Uterus (tissue), 4 donors: ENCODE measurements around the gene IGF2BP1. TPM values are rescaled to one million over a fixed set of nuclear protein-coding genes. Genes with fewer than 3 reads are reported as not detected.

ENCODE experiments used
- DNase-seq, 2 donors: peaks; one replicate each; pipeline ENCODE4 v3.0.0-alpha.2; 2019 to 2020
- H3K27ac ChIP-seq, 2 donors: fragments of 200-600 bp; sonication (generic); 1 replicate in 1 of 2; 2 replicates in 1 of 2; pipeline ENCODE4 v1.5.1; 2016 to 2018
- H3K27me3 ChIP-seq, 2 donors: fragments of 200-600 bp; sonication (generic); one replicate each; pipeline ENCODE4 v1.5.1; 2018 to 2019; ENCODE audit warnings: control low read depth in 1 of 2
- H3K36me3 ChIP-seq, 2 donors: fragments of 200-600 bp; sonication (generic); one replicate each; pipeline ENCODE4 v1.5.1; 2019; ENCODE audit warnings: control low read depth in 1 of 2
- H3K4me1 ChIP-seq, 2 donors: fragments of 200-600 bp; sonication (generic); one replicate each; pipeline ENCODE4 v1.5.1; 2018 to 2019; ENCODE audit warnings: control low read depth in 1 of 2
- H3K4me3 ChIP-seq, 2 donors: fragments of 200-600 bp; sonication (generic); 1 replicate in 1 of 2; 2 replicates in 1 of 2; pipeline ENCODE4 v1.5.1; 2018 to 2019; ENCODE audit warnings: mild to moderate bottlenecking in 1 of 2
- H3K9me3 ChIP-seq, 2 donors: fragments of 200-600 bp; sonication (generic); one replicate each; pipeline ENCODE4 v1.5.1; 2019; ENCODE audit warnings: control low read depth in 1 of 2
- POLR2A ChIP-seq, 2 donors: fragments of 450-650 bp; IDR thresholded peaks; one replicate each; pipeline ENCODE4 v1.6.1; 2016; ENCODE audit warnings: antibody characterized with exemption in 2 of 2, mild to moderate bottlenecking in 1 of 2, moderate library complexity in 1 of 2
- intact Hi-C: fragments of 100-400 bp; cut with DNase I; formaldehyde crosslinking; loops from one replicate; pipeline ENCODE4 v1.15.1; 2023; ENCODE audit warnings: low total_unique reads
- total RNA-seq, 4 donors: library from RNA; depleted of rRNA in 3 of 4; stranded (reverse); fragments of >200 nt in 3 of 4; gene quantifications; one replicate each; pipeline versions ENCODE4 v1.1.0 to v1.2.4, GENCODE V29; 2014 to 2023
- TF ChIP-seq, protein P1 (sequence below), 4 experiments: fragments of 200-600 bp in 2 of 4; fragments of 450-650 bp in 2 of 4; sonication (generic) in 2 of 4; IDR thresholded peaks; one replicate each; pipeline ENCODE4 v1.5.1; 2016 to 2019; ENCODE audit warnings: antibody characterized with exemption in 4 of 4, mild to moderate bottlenecking in 2 of 4, moderate library complexity in 1 of 4
- donor health status: DM: yes; HTN: yes; CAD: no.

Gene IGF2BP1
- total RNA-seq, 4 donors from 2014 or later: under 0.01 to 1.8 TPM; not detected in 2

DNA sequence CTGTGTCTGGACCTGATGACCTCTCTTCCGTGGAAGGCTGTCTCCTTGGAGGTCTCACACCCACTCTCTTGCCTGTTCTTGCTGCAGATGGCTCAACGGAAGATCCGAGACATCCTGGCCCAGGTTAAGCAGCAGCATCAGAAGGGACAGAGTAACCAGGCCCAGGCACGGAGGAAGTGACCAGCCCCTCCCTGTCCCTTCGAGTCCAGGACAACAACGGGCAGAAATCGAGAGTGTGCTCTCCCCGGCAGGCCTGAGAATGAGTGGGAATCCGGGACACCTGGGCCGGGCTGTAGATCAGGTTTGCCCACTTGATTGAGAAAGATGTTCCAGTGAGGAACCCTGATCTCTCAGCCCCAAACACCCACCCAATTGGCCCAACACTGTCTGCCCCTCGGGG, 52.1 kb downstream of the IGF2BP1 start:
- Histone ChIP-seq H3K4me3 (no peak overlapping the region), H3K4me1 (no peaks in the 10 kb centered on the region), H3K9me3 (no peaks in the 10 kb centered on the region), H3K36me3 (no peaks in the 10 kb centered on the region), H3K27ac (no peak overlapping the region), H3K27me3 (no peaks in the 10 kb centered on the region)
- TF ChIP-seq POLR2A (IDR thresholded peaks at IDR 0.05): no peak
- TF ChIP-seq, protein P1, sequence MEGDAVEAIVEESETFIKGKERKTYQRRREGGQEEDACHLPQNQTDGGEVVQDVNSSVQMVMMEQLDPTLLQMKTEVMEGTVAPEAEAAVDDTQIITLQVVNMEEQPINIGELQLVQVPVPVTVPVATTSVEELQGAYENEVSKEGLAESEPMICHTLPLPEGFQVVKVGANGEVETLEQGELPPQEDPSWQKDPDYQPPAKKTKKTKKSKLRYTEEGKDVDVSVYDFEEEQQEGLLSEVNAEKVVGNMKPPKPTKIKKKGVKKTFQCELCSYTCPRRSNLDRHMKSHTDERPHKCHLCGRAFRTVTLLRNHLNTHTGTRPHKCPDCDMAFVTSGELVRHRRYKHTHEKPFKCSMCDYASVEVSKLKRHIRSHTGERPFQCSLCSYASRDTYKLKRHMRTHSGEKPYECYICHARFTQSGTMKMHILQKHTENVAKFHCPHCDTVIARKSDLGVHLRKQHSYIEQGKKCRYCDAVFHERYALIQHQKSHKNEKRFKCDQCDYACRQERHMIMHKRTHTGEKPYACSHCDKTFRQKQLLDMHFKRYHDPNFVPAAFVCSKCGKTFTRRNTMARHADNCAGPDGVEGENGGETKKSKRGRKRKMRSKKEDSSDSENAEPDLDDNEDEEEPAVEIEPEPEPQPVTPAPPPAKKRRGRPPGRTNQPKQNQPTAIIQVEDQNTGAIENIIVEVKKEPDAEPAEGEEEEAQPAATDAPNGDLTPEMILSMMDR (IDR thresholded peaks at IDR 0.05): no peak
- DNase-seq: no peak
- intact Hi-C loops: no loop called here

DNA sequence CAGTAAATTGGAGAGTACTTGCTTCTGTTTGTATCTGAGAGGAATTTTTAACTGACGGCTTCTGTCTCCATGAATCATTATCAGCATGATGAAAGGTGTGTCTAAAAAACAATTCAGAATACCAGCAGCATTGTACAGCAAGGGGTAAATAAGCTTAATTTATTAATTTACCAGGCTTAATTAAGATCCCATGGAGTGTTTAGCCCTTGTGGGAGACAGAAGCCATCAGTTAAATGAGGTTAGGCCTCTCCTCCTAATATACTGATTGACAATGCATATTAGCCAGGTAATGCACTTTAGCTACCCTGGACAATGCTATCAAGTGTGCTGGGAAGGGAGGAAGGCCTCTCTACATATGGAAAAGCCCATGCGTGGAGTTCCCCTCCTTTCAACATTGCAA, 53.4 kb downstream of the IGF2BP1 start:
- Histone ChIP-seq H3K36me3 (no peaks in the 10 kb centered on the region), H3K27ac (no peak overlapping the region), H3K27me3 (no peaks in the 10 kb centered on the region), H3K4me1 (no peaks in the 10 kb centered on the region), H3K4me3 (no peak overlapping the region), H3K9me3 (no peaks in the 10 kb centered on the region)
- no peak for DNase-seq
- intact Hi-C loops: no loop called here
- TF ChIP-seq, protein P1 (IDR thresholded peaks at IDR 0.05): no peak

DNA sequence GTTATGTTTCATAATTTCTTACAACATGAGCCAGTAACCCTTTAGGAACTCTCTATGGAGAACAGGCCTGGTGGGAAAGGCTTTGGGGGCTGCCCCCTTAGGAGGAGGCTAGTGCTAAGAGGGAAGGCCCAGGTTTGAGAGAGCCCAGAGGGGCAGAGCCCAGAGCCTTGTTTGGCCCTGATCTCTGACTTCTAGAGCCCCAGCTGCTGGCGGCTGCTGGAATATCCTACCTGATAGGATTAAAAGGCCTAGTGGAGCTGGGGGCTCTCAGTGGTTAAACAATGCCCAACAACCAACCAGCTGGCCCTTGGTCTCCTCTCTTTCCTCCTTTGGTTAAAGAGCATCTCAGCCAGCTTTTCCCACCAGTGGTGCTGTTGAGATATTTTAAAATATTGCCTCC, 54.1 kb downstream of the IGF2BP1 start:
- H3K36me3 ChIP-seq: no peaks in the 10 kb centered on the region
- H3K9me3 ChIP-seq: no peaks in the 10 kb centered on the region
- no peak overlapping the region for H3K4me3 ChIP-seq
- H3K4me1 ChIP-seq: no peaks in the 10 kb centered on the region
- intact Hi-C loops: no loop called here
- DNase-seq: no peak
- TF ChIP-seq, protein P1 (IDR thresholded peaks at IDR 0.05): no peak
- TF ChIP-seq POLR2A (IDR thresholded peaks at IDR 0.05): no peak
- no peak overlapping the region for H3K27ac ChIP-seq
- no peaks in the 10 kb centered on the region for H3K27me3 ChIP-seq

DNA sequence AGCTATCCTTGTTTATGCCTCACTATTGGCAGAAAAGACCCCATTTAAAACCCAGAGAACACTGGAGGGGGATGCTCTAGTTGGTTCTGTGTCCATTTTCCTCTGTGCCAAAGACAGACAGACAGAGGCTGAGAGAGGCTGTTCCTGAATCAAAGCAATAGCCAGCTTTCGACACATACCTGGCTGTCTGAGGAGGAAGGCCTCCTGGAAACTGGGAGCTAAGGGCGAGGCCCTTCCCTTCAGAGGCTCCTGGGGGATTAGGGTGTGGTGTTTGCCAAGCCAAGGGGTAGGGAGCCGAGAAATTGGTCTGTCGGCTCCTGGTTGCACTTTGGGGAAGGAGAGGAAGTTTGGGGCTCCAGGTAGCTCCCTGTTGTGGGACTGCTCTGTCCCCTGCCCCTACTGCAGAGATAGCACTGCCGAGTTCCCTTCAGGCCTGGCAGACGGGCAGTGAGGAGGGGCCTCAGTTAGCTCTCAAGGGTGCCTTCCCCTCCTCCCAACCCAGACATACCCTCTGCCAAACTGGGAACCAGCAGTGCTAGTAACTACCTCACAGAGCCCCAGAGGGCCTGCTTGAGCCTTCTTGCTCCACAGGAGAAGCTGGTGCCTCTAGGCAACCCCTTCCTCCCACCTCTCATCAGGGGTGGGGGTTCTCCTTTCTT, 56.1 kb downstream of the IGF2BP1 start:
- Histone ChIP-seq H3K36me3 (no peaks in the 10 kb centered on the region), H3K27ac (no peak overlapping the region), H3K9me3 (no peaks in the 10 kb centered on the region), H3K4me1 (no peaks in the 10 kb centered on the region), H3K4me3 (no peak overlapping the region), H3K27me3 (no peaks in the 10 kb centered on the region)
- intact Hi-C loops: no loop called here
- no peak for TF ChIP-seq POLR2A (IDR thresholded peaks at IDR 0.05)
- no peak for DNase-seq

DNA sequence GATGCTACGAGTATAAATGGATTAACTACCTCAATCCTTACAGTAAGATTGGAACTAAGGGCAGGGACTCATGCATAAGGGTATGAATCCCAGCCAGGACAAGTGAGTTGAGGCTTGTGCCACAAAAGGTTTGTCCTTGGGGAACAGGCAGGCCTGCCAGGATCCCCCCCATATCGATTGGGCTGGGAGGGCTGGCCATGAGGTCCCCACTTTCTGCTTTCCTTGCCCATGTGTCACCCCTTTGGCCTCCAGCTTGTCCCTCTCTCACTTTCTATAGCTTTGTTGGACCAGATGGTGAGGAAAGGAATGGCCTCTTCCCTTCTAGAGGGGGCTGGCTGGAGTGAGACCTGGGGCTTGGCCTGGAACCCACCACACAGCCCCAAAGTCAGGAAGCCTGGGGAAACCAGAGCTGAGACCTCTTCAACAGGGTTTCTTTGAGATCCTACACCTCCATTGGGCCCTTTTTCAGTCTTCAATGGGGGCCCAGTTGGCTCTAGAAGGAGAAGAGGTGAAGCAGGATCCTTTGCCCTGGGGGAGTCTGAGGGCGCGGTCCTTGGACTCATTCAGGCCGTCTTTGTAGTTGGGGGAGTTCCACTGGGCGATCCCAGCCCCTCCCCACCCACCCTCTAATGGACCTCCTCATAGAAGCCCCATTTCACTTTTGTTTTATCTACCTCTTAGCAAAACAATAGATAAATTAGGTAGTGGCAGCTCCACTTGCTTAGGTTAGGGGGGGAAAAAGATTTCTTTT, 57.3 kb downstream of the IGF2BP1 start:
- no peaks in the 10 kb centered on the region for H3K27me3 ChIP-seq
- DNase-seq: no peak
- no peaks in the 10 kb centered on the region for H3K36me3 ChIP-seq
- no peak overlapping the region for H3K27ac ChIP-seq
- intact Hi-C loops: no loop called here
- H3K9me3 ChIP-seq: no peaks in the 10 kb centered on the region
- TF ChIP-seq, protein P1 (IDR thresholded peaks at IDR 0.05): no peak
- TF ChIP-seq POLR2A (IDR thresholded peaks at IDR 0.05): no peak
- H3K4me1 ChIP-seq: no peaks in the 10 kb centered on the region
- H3K4me3 ChIP-seq: no peak overlapping the region
